Measurements from ENCODE around the gene CEP170B.

- TF ChIP-seq CTCF (conservative IDR thresholded peaks at IDR 0.05; ENCODE audit: low read length) = no peak
- TF ChIP-seq EZH2phosphoT487 (IDR thresholded peaks at IDR 0.05; ENCODE audit: borderline replicate concordance) = no peak
Observed at GRCh38 chr14:104903990-104904389, 38.9 kb downstream of the CEP170B start.

All from Loucy (cell line).